Measurements from ENCODE around the gene C18orf63.

- TF ChIP-seq POLR2AphosphoS5 (IDR thresholded peaks at IDR 0.05) (no peak), EP300 (IDR thresholded peaks at IDR 0.05) (no peak)
- TF ChIP-seq, protein P1, sequence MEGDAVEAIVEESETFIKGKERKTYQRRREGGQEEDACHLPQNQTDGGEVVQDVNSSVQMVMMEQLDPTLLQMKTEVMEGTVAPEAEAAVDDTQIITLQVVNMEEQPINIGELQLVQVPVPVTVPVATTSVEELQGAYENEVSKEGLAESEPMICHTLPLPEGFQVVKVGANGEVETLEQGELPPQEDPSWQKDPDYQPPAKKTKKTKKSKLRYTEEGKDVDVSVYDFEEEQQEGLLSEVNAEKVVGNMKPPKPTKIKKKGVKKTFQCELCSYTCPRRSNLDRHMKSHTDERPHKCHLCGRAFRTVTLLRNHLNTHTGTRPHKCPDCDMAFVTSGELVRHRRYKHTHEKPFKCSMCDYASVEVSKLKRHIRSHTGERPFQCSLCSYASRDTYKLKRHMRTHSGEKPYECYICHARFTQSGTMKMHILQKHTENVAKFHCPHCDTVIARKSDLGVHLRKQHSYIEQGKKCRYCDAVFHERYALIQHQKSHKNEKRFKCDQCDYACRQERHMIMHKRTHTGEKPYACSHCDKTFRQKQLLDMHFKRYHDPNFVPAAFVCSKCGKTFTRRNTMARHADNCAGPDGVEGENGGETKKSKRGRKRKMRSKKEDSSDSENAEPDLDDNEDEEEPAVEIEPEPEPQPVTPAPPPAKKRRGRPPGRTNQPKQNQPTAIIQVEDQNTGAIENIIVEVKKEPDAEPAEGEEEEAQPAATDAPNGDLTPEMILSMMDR (IDR thresholded peaks at IDR 0.05): no peak
Observed at GRCh38 chr18:74290021-74290420, 25.6 kb upstream of the C18orf63 start.
